Smooth muscle cell of the brain vasculature (primary cell): ENCODE data around the gene TBC1D8.

Experiments used
- DNase-seq: peaks from one replicate; pipeline ENCODE4 v3.0.0-alpha.2; 2012; ENCODE audit warnings: low read depth, low spot score

Gene TBC1D8

GRCh38 chr2:101162561-101163330 is 11.6 kb upstream of the TBC1D8 start:
- no peak for DNase-seq

- DNase-seq = no peak
These were observed 10.5 kb upstream of the TBC1D8 start for GRCh38 chr2:101161658-101162057.

GRCh38 chr2:101160454-101160853 is 9.3 kb upstream of the TBC1D8 start:
- no peak for DNase-seq

GRCh38 chr2:101159526-101159925 is 8.3 kb upstream of the TBC1D8 start:
- no peak for DNase-seq

- DNase-seq = no peak
These were observed 6.1 kb upstream of the TBC1D8 start for GRCh38 chr2:101157272-101157671.

GRCh38 chr2:101153787-101154186 is 2.6 kb upstream of the TBC1D8 start:
- DNase-seq = no peak

GRCh38 chr2:101153077-101153707 is 2.0 kb upstream of the TBC1D8 start:
- no peak for DNase-seq

- no peak for DNase-seq
These were observed 1.3 kb upstream of the TBC1D8 start for GRCh38 chr2:101152272-101153076.

GRCh38 chr2:101151859-101152271 is 683 bp upstream of the TBC1D8 start:
- no peak for DNase-seq

- DNase-seq = no peak
These were observed 656 bp downstream of the TBC1D8 start for GRCh38 chr2:101150306-101151145.

GRCh38 chr2:101149241-101150192 is 1.7 kb downstream of the TBC1D8 start:
- no peak for DNase-seq

GRCh38 chr2:101148777-101149176 is 2.4 kb downstream of the TBC1D8 start:
- no peak for DNase-seq

GRCh38 chr2:101147971-101148370 is 3.2 kb downstream of the TBC1D8 start:
- DNase-seq = no peak

- no peak for DNase-seq
These were observed 4.1 kb downstream of the TBC1D8 start for GRCh38 chr2:101147062-101147461.

- DNase-seq = no peak
These were observed 4.6 kb downstream of the TBC1D8 start for GRCh38 chr2:101146535-101146934.

GRCh38 chr2:101145406-101145805 is 5.8 kb downstream of the TBC1D8 start:
- DNase-seq = no peak

GRCh38 chr2:101142163-101142562 is 9.0 kb downstream of the TBC1D8 start:
- no peak for DNase-seq

- no peak for DNase-seq
These were observed 10.1 kb downstream of the TBC1D8 start for GRCh38 chr2:101140978-101141655.

- DNase-seq = no peak
These were observed 10.9 kb downstream of the TBC1D8 start for GRCh38 chr2:101140237-101140636.

GRCh38 chr2:101139495-101139894 is 11.7 kb downstream of the TBC1D8 start:
- no peak for DNase-seq
